ENCODE results near the gene DIP2C.
"Not testable (repeated sequence)": the region's sequence is repeated elsewhere in the genome, so short reads cannot be mapped to it uniquely, and the experiment has no call there.

Gene DIP2C

GRCh38 chr10:660970-661596 is 28.4 kb downstream of the DIP2C start:
- no peak for DNase-seq (ENCODE audit: low read depth in 2 of 2)

- DNase-seq (ENCODE audit: low read depth in 2 of 2): no peak
These were observed 29.0 kb downstream of the DIP2C start for GRCh38 chr10:660413-660969.

GRCh38 chr10:659688-660141 is 29.8 kb downstream of the DIP2C start:
- no peak for DNase-seq (ENCODE audit: low read depth in 2 of 2)

GRCh38 chr10:657816-658350 is 31.6 kb downstream of the DIP2C start:
- not testable (repeated sequence) for DNase-seq (ENCODE audit: low read depth in 2 of 2)

GRCh38 chr10:656883-657282 is 32.6 kb downstream of the DIP2C start:
- no peak for DNase-seq (ENCODE audit: low read depth in 2 of 2)

- DNase-seq (ENCODE audit: low read depth in 2 of 2): no peak
These were observed 34.3 kb downstream of the DIP2C start for GRCh38 chr10:655184-655583.

GRCh38 chr10:654647-654996 is 34.8 kb downstream of the DIP2C start:
- no peak for DNase-seq (ENCODE audit: low read depth in 2 of 2)

- no peak for DNase-seq (ENCODE audit: low read depth in 2 of 2)
These were observed 35.3 kb downstream of the DIP2C start for GRCh38 chr10:653991-654646.

GRCh38 chr10:652832-653459 is 36.5 kb downstream of the DIP2C start:
- not testable (repeated sequence) for DNase-seq (ENCODE audit: low read depth in 2 of 2)

GRCh38 chr10:652233-652632 is 37.2 kb downstream of the DIP2C start:
- no peak for DNase-seq (ENCODE audit: low read depth in 2 of 2)

GRCh38 chr10:651692-652091 is 37.8 kb downstream of the DIP2C start:
- no peak for DNase-seq (ENCODE audit: low read depth in 2 of 2)

- no peak for DNase-seq (ENCODE audit: low read depth in 2 of 2)
These were observed 38.4 kb downstream of the DIP2C start for GRCh38 chr10:650886-651615.

GRCh38 chr10:650441-650851 is 39.0 kb downstream of the DIP2C start:
- no peak for DNase-seq (ENCODE audit: low read depth in 2 of 2)

GRCh38 chr10:649798-650440 is 39.5 kb downstream of the DIP2C start:
- DNase-seq (ENCODE audit: low read depth in 2 of 2): no peak

GRCh38 chr10:649445-649797 is 40.0 kb downstream of the DIP2C start:
- DNase-seq (ENCODE audit: low read depth in 2 of 2): no peak

GRCh38 chr10:647019-647418 is 42.4 kb downstream of the DIP2C start:
- DNase-seq (ENCODE audit: low read depth in 2 of 2): not testable (repeated sequence)

GRCh38 chr10:646118-646524 is 43.3 kb downstream of the DIP2C start:
- DNase-seq (ENCODE audit: low read depth in 2 of 2): no peak

- no peak for DNase-seq (ENCODE audit: low read depth in 2 of 2)
These were observed 44.5 kb downstream of the DIP2C start for GRCh38 chr10:644943-645334.

GRCh38 chr10:644076-644942 is 45.2 kb downstream of the DIP2C start:
- no peak for DNase-seq (ENCODE audit: low read depth in 2 of 2)

GRCh38 chr10:642186-642890 is 47.1 kb downstream of the DIP2C start:
- DNase-seq (ENCODE audit: low read depth in 2 of 2): no peak

Data from stimulated activated CD4-positive, alpha-beta T cell treated with anti-CD3 and anti-CD28 coated beads, Interleukin-4, amount 100 ng/mL, for 48 hours (primary cell).